Measurements from ENCODE around the gene RCN2.
"Not testable (repeated sequence)": the region's sequence is repeated elsewhere in the genome, so short reads cannot be mapped to it uniquely, and the experiment has no call there.

RCN2 gene

DNA sequence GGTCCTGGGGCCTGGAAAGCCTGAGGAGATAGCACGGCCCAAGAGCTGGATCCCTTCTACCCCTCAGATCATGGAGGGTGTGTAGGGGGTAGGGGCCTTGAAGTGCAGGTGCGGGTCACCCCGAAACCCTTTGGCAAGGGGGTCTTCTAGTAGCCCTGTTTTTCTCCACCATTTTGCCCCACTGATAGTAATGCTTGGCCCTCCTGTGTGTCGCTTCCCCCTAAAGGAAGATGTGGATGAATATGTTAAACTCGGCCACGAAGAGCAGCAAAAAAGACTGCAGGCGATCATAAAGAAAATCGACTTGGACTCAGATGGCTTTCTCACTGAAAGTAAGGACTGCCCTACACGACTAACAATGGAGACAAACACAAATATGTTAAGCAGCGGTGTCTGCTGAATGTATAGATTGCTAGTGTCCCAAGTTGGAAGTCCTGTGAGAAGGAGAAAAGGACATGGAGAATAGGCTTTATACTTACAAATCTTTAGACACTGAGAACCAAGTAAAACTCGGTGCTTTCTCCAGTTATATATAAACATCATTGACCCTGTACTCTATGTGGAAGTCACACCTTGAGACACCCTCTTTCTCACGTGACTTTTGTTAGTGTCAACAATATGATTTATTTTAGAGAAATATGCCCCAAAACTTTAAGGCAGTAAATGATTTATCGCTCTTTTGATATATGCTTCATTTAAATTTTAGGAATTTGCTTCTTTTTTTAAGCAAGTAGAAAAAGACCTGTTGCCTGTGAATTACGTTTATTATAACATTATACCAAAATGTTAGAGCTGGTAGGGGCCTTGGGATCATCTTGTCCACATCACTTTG is 802 bp downstream of the RCN2 start:
- DNase-seq (ENCODE audit: low spot score): peak; percentile 9

DNA sequence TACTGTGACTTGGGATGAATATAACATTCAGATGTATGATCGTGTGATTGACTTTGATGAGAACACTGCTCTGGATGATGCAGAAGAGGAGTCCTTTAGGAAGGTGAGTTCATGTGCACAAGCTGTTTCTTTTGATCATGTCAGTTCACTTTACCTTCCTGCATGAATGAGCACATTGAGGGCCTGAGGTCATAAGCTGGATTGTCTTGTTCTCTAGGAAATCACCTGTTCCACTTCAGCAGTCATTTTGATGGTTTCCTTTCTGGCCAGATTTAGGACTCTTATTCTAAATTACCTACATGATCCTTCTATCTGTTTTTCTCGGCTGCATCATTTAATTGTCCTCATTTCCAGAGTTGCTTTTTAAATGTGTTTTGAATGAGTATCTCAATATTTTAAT is 4.1 kb downstream of the RCN2 start:
- no peak for DNase-seq (ENCODE audit: low spot score)

DNA sequence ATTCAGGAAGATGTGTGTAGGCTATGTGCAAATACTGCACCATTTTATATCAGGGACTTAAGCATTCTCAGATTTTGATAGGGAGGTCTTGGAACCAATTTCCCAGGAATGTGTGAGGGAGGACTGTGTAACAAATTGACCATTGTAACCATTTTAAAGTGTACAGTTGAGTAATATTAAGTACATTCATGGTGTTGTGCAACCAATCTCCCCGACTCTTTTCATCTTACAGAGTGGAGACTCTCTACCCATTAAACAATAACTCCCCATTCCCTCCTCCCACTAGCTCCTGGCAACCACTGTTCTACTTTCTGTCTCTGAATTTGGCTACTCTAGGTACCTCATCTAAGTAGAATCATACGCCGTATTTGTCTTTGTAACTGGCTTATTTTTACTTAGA is 5.1 kb downstream of the RCN2 start:
- no peak for DNase-seq (ENCODE audit: low spot score)

DNA sequence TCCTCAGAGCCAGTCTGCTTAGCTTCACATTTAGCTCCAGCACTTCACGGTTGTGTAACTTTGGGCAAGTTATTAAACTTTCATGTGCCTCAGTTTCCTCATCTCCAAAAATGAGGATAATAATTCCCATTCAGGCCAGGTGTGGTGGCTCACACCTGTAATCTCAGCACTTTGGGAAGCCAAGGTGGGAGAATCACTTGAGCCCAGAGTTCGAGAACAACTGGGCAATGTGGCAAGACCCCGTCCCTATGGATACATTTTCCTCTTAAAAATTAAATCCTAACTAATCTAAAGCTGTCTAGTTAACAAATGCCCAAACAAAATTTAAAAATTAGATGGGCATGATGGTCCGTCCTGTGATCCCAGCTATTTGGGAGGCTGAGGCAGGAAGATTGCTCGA is 7.2 kb downstream of the RCN2 start:
- no peak for DNase-seq (ENCODE audit: low spot score)

DNA sequence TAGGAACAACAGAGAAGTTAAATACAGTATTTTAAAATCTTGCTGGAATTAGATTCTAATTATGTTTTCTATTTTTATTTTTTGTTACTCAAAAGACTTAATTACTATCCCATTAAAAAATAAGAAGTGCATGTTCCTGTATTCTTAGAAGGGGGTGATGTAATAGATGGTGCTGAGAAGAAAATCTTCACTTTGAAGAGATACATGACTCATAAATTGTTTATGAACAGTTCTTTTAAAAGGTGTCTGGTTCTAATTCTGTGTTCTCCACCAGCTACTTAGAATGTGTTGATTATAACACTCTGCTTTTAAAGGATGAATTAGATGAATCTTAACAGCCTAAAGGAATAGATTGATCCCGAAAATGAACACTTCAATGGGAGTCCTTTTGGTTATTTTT is 8.2 kb downstream of the RCN2 start:
- no peak for DNase-seq (ENCODE audit: low spot score)

DNA sequence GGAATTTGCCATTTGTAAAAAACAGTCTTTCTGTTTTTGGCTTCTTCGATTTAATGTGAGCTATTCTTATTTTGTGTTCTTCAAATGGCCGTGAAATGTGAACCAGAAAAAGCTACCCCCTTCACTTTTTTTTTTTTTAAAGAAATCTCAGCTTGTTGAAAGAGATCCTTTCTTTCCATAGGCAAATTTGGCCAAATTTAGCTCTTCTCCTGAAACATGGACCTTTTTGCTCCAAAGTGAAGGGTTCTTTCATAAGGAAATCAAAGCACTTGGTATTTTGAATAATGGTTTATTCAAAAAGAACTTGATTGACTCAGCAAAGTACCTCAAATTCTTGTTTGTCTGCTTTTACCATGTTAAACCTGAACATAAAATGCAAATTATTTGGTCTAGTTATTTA is 10.1 kb downstream of the RCN2 start:
- no peak for DNase-seq (ENCODE audit: low spot score)

DNA sequence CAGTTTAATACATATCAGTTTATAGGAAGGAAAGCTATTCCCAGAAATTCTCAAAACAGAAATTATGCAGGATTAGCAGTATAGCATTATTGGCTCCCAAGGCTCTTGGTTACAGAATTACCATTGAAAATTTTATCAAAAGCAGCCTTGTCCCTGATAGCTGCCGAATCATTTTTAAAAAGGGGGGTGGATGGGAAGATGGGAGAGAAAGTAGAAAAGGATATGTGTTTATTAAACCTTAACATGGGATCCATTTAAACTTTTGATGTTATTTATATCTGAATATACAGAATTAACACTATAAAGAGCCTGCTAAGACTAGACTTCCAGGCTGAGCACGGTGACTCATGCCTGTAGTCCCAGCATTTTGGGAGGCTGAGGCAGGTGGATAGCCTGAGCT is 10.8 kb downstream of the RCN2 start:
- no peak for DNase-seq (ENCODE audit: low spot score)

DNA sequence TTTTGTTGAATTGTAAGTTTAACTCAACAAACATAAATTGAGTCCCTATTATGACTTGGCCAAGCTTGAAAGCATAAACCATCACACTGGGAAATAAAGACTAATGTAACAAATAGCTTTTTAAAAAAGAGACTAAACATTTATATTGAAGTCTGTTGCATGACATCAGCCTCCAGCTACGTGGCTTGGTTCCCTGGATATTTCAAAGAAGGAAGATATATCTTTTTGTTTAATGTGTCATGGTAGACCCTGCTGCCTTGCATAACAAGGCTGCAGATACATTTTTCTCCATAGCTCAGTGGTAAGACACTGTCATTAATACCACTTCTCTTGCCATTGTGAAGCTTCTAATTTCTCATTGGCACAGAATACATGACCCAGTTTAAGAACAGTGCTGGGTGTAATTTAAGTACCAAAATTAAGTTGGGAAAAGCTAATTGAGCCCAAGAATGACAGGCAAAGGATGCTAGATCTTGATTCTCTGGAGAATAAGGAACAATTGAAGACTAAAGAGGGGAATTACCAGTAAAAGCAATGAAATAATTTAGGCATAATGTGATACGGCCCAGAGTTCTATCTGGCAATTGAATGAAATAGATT is 14.0 kb downstream of the RCN2 start:
- DNase-seq (ENCODE audit: low spot score): no peak

DNA sequence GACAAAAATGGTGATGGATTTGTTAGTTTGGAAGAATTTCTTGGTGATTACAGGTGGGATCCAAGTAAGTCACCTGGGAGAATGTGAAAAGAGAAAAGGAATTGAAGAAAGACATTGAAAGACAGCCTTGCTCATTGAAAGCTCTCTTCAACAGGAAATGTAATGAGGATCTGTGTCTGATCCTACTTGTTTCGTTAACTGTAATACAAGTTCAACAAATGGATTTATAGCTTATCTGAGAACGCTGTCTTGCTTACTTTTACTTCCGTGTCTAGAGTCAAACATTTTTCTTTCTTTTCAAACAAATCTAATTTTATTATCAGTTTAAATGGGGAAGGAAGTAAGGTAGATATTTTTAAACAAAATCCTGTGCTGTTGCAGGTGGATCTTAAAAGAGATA is 15.9 kb downstream of the RCN2 start:
- no peak for DNase-seq (ENCODE audit: low spot score)

DNA sequence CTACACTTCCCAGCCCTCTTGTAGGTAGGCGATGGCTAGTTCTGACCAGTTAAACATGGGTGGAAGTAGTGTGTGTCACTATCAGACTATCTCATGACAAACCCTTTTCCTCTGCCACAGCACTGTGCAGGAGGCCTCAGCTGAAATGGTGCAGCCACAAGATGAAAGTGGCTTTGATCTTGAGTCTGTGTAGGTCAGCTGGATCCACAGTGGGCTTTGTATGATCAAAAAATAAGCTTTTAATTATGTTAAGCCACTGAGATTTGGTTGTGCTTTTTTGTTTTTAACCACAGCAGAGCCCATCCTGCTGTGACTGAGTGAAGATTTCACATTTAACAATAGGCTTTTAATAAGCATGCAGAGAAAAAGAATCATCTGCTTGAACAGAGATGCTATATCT is 19.7 kb downstream of the RCN2 start:
- no peak for DNase-seq (ENCODE audit: low spot score)

DNA sequence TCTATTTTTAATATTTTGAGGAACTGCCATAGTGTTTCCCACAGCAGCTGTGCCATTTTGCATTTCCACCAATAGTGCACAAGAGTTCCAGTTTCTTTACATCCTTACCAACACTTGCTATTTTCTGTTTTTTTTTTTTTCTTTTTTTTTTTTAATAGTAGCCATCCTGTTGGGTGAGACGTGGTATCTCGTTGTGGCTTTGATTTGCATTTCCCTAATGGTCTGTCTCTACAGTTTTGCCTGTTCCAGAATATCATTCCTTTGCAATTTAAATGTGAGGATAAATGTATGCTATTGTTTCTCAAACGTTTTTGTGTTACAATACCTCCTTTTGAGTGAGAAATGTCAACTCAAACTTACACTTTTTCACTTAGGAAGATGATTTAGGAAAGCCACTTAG is 22.4 kb downstream of the RCN2 start:
- no peak for DNase-seq (ENCODE audit: low spot score)

DNA sequence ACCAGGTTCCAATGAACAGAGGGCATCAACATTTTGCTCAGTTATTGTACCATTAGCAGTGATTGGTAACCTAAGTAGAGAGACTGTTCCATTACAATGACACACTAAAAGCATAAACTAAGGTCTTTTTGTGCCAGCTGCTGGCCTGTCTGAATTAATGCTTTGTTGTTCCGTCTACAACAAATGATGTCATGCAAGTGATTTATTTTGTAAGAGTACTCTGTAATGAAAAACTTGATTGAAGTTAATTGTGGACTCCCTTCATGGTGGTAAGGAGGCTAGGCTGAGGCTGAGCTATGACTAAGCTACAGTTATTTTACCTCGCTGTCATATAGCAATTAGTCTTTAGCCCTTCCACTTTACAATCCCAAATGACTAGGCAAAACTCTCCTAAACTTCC is 23.2 kb downstream of the RCN2 start:
- DNase-seq (ENCODE audit: low spot score): no peak

DNA sequence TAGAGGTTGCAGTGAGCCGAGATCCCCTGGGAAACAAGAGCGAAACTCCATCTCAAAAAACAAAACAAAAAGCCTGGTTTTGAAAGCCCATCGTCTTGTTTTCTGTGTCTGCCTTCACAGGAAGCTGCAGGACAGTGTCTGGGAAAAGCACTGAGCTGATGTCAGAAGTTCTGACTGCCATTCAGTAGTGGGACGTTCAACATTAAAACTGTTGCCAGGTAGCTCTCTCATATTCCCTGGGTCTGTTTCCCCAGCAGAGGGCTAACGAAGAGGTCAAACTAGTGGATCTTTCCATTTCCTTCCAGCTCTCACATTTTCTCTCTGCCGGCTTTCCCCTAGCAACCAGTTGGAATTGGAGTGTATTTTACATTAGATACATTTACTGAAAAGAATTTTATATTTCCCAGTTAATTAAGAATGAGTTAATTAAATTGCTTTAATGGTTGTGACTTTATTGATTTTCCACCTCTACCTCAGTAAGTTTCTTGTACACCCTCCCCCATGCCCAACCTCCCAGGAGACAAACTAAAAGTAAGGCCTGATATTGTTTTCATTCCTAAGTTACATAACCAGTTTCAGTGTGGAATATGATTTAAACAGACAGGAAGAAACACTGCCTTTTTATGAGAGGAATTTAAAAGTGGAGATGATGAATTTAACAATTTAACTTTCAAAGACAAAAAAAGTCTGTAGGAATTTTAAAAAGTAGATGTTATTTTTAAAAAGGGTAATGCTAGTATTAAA is 29.9 kb downstream of the RCN2 start:
- no peak for DNase-seq (ENCODE audit: low spot score)

DNA sequence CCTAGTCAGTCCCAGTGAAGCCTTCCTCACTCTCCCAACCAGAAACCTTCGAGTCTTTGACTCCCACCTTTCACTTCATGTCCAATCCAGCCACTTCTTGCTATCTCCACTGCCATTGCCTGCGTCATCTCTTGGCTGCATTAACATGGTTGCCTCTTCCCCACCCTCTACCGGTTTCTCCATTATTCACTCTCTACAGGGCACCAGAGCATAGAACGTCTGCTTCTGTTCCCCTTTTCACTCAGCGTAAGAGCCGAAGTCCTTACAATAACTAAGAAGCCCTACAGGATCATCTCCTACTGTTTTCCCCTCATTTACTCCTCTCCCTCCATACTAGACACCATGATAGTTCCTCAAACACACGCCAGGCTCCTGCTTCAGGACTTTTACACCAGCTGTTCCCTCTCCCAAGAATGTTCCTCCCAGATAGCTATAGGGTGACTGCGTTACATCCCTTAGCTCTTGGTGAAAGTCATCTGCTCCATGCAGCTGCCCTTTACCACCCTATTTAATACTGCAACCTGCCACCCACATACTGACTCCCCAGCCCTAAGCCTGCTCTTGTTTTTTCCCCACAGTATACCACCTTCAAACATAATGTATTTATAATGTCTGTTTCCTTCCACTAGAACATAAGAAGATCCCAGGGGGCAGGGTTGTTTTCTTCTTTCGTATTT is 30.9 kb downstream of the RCN2 start:
- DNase-seq (ENCODE audit: low spot score): no peak

DNA sequence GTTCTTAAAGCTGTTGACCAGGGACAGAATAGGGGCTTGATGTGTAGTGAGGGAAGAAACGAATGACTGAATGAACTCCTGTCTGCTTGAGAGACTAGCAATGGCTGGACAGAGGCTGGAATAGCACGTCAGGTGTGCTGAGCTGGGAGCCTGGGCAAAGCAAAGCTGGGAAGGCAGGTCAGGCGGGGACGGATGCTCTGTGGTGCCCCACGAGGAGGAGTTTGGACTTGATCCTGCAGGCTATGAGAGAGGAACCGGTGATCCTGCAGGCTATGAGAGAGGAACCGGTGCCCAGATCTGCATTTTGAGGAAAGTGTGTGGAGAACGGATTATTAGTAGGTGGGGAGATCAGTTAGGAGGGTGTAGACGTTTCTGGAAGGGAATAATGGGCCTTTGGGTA is 32.0 kb downstream of the RCN2 start:
- no peak for DNase-seq (ENCODE audit: low spot score)

DNA sequence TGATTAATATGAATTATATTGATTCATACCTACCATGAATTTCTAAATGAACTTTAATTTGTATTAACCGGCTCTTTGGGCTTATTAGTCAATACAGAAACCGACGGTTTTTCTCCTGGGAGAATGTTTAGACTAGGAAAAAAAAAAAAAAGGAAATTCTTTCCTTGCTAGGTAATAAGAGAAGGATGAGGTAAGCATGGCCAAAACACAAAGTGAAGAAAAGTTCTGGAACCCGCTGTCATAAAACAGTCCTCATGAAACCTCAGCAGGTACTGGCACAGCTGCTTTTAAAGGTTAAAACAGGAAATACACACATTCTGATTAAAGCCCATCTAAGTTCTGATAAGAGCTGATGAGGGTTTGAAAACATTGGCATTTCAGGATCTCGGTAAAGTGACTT is 32.6 kb downstream of the RCN2 start:
- no peak for DNase-seq (ENCODE audit: low spot score)

DNA sequence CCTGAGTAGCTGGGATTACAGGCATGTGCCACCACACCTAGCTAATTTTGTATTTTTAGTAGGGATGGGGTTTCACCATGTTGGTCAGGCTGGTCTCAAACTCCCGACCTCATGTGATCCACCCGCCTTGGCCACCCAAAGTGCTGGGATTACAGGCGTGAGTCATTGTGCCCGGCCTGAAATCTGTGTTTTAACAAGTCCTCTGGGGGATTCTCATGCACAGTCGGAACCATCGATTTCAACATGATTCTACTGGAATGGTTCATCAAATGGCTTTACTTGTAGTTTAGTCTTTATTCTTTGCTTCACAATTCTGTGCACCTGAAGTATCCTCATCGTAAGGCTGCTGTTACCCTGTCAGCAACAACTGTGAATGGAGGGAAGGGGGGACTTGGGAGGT is 34.5 kb downstream of the RCN2 start:
- not testable (repeated sequence) for DNase-seq (ENCODE audit: low spot score)

DNA sequence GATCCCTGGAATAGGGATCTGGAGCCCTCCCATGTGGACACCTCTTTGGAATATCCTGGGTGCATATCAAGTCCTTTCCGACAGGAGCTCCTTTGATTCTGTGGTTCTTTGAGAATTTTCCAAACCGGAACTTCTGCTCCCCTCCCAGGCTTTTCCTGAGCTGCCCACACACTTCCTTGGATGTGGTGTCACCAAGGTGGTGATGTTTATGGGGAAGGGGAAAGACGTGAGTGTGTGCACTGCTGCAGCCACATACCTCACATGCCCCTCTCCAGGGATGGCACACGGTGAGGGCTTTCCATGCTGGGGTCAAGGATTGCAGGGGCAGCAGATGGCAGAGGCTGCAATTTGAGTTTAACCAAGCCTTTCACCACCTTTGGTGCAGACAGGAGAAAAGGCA is 35.5 kb downstream of the RCN2 start:
- no peak for DNase-seq (ENCODE audit: low spot score)

DNA sequence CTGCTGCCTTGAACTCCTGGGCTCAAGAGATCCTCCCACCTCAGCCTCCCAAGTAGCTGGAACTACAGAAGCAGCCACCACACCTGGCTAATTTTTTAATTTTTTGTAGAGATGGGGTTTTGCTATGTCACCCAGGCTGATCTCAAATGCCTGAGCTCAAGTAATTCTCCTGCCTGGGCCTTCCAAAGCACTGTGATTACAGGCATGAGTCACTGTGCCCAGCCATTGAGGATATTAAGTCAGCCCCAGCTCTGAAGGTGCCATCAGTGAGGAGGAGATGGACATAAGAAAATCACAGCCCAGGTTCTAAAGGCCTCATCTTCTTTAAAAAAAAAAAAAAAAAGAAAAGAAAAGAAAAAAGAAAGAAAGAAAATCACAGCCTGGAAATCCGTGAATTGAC is 36.8 kb downstream of the RCN2 start:
- no peak for DNase-seq (ENCODE audit: low spot score)

DNA sequence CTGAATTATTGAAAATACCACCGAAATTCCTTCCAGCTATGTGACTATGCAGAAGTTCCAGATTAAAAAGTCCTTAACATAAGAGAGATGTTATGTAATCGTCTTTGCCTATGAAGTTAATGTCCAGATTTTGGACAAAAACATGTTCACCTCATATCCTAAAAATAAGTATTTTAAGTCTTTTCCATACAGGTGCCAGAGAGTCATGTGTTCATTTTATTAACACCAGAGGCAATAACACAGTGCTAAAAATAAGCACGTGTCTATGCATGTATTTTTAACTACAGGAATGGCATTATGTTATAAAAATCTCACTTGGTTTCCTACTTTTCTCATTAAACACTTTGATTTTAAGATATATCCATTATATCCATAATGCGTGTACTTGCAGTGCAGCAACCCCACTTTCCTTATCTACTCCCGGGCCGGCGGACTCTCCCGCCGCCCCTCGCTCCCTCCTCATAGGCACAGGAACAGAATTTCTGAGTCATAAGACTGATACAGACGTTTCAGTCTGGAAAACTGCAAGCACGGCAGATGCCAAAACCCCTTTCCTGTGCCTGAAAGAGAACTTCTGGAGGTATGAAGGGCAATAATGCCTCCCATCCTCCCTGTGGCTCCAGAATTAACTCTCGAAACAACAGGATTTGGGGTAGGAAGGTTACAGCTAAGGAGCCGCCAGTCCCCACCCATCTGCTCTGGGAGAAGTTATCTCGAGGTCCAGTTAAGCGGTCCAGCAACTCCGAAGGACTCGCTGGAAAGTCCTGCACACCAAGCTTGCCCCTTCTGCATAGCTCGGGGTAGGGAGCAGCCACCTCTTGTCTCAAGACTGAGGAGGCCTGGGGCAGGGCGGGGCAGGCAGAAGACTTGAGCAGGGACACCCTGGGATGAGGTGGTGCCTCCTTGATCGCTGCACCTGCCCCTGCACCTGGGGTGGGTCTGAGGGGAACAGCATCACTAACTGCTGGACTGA is 41.1 kb downstream of the RCN2 start:
- DNase-seq (ENCODE audit: low spot score): peak; percentile 42

DNA sequence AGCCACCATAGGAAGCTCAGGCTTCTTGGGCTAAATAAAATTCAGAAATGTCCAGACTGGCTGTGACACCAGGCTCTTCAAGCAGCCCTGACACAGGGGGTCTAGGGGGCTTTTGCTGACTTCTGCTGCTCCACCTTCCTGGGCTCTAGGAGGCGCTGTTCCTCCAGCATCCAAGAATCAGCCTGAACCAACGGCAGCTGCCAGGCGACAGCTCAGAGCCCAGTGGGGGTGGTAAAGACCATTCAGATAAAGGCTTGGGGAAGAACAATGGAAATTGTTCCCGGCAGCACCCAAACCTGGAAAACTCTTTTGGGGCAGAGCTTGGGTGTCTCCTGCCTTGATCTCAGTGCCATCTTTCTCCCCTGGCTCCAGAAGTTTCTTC is 41.8 kb downstream of the RCN2 start:
- DNase-seq (ENCODE audit: low spot score): peak; percentile 43

DNA sequence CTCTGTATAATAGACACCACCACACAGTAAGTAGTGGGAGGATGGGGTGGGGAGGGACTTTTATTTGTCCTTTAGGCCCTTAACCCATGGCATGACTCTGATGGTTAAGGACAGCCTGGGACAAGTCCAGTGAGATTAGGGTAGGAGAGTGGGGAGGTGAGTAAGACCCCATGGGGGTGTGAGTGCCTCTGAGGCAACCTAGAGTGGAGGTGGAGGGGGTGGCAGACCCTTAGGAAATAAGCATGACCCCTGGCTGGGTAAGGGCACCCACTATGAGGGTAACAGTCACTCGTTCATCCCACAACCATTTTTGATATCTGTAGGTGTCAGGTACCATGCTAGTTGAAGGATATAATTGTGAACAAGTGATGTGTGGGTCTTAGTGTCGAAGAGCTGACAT is 42.4 kb downstream of the RCN2 start:
- DNase-seq (ENCODE audit: low spot score): no peak

Data from hepatic stellate cell (primary cell).